VCaP (cell line): ENCODE measurements around the gene LY86.

Source experiments
- H3K27ac ChIP-seq: fragments of 450-650 bp; 2 replicates; pipeline ENCODE4 v1.5.1; 2017
- CTCF ChIP-seq: fragments of 450-650 bp; conservative IDR thresholded peaks from 2 replicates; pipeline ENCODE4 v1.5.1; 2017; ENCODE audit warnings: mild to moderate bottlenecking, moderate library complexity

Gene LY86

GRCh38 chr6:6640926-6641325 lies 52.4 kb downstream of the LY86 start:
- TF ChIP-seq CTCF: no peak
- H3K27ac ChIP-seq: no peak overlapping the region

- no peak overlapping the region for H3K27ac ChIP-seq
- TF ChIP-seq CTCF: no peak
Measured at GRCh38 chr6:6643398-6643797, 54.9 kb downstream of the LY86 start.

GRCh38 chr6:6645261-6645917 lies 56.9 kb downstream of the LY86 start:
- no peak for TF ChIP-seq CTCF
- H3K27ac ChIP-seq: no peak overlapping the region

GRCh38 chr6:6646384-6646783 lies 57.9 kb downstream of the LY86 start:
- TF ChIP-seq CTCF: no peak
- no peak overlapping the region for H3K27ac ChIP-seq

- TF ChIP-seq CTCF: no peak
- H3K27ac ChIP-seq: no peak overlapping the region
Measured at GRCh38 chr6:6646859-6647258, 58.3 kb downstream of the LY86 start.

- no peak overlapping the region for H3K27ac ChIP-seq
- no peak for TF ChIP-seq CTCF
Measured at GRCh38 chr6:6648692-6649343, 60.3 kb downstream of the LY86 start.

GRCh38 chr6:6649824-6650349 lies 61.4 kb downstream of the LY86 start:
- no peak overlapping the region for H3K27ac ChIP-seq
- no peak for TF ChIP-seq CTCF
